SKM-1 treated with dmso at 0.1 percent for 144 hours (cell line): Measurements from ENCODE around the gene UXS1.
A peak's percentile ranks its signal among the peaks of the same experiment; 100 is the strongest.

Experiments
- DNase-seq: peaks from one replicate; lab custom pipeline; 2025; ENCODE audit not compliant: unreplicated experiment; lab: John Stamatoyannopoulos, UW

Gene UXS1

DNA sequence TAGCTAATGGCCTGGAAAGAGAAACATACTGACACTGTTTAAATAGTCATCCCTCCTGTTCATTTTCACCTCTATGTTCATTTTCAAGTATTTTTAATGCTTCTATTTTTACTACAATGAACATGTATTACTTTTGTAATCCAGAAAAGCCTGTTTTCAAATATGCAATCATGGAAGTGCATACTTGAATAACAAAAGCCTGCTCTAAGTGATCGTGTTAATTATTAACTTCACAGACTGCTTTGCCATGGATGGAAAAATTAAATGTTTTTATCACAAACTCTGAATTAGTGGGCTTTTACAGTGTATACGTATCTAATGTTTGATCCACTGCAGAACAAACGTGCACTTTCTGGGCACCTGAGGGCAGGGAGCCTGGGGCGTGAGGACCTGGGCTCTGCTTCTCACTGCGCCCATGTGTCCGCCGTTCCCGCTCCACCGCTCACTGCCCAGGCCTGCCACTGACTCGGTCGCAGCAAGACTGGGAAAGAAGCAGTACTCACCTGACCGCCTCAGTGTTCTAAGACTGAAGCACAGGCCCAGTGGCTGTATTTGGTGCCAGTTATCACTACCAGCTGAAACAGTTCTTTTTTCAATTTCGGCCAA, 80.6 kb downstream of the UXS1 start:
- DNase-seq = no peak

- no peak for DNase-seq
Measured at GRCh38 chr2:106111882-106112571, 82.1 kb downstream of the UXS1 start.

DNA sequence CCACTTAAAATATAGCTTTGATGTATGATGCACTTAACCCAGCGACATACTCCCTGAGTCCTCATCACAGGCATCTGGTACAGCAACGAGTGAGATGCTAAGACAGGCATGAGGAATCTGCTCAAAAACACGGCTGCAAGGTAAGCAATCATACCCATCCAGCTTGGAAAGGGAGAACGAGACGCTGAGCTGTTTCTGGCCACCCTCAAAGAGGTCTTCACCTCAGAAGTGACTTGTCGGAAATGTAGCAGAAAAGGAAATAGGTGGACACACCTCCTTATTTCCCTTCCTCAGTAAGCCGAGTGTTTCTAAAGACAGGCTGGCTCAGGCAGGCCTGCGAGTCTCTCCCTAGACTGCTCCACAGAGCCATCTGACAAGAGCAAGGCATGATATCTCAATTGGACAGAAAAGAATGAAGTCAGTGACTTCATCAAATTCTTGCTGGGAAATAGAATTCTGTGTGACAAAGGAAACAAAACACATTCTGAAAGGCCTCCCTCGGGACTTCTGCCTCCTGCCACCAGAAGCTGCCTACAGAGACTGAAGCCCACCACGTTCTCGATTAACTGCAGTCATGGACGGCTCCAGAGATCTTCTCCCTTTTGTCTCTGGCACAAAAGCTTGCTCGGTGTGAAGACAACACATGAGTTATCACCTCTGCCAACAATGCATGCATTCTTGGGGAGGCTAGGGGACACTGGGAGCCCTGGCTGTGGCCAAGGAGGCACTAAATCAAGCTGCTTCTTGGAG, 84.3 kb downstream of the UXS1 start:
- no peak for DNase-seq

DNA sequence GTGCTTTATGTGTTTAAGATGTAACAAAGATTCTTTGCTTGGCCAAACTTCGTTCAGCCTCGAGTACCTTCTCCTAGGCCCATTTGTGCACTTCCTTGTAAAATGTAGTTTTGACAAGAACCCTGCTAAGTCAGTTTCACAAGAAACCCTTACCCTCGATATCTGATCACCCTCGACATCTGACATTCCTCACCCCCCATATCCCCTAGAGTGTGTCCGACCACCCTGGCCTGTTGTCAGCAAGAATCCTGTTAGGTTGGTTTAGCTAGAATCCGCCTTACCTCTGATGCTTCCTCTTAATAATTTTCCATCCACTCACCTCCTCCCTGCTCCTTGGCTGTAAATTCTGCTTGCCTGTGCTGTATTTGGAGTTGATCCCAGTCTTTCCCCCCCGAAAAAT, 85.3 kb downstream of the UXS1 start:
- no peak for DNase-seq

DNA sequence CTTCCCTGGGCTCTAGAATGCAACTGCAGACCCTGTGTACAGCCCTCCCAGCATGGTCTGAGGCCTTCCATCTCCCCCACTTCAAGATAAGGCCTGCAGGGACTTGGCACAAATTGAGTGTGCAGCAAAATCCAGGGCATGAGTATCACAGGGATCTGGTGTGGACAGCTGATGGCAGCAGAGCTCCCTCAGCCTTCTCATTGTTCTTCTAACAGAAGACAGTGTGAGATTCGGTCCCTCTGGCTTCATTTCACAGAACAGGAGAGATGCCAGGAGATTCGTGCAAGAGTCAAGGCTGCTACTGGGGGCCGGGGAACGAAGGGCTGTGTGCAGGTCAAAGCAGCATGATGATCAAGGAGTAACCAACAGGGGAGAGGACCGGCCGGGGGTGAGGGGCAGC, 85.8 kb downstream of the UXS1 start:
- no peak for DNase-seq

- DNase-seq = no peak
Measured at GRCh38 chr2:106107509-106108131, 86.5 kb downstream of the UXS1 start.

GRCh38 chr2:106106622-106107508, 87.2 kb downstream of the UXS1 start:
- DNase-seq = no peak

DNA sequence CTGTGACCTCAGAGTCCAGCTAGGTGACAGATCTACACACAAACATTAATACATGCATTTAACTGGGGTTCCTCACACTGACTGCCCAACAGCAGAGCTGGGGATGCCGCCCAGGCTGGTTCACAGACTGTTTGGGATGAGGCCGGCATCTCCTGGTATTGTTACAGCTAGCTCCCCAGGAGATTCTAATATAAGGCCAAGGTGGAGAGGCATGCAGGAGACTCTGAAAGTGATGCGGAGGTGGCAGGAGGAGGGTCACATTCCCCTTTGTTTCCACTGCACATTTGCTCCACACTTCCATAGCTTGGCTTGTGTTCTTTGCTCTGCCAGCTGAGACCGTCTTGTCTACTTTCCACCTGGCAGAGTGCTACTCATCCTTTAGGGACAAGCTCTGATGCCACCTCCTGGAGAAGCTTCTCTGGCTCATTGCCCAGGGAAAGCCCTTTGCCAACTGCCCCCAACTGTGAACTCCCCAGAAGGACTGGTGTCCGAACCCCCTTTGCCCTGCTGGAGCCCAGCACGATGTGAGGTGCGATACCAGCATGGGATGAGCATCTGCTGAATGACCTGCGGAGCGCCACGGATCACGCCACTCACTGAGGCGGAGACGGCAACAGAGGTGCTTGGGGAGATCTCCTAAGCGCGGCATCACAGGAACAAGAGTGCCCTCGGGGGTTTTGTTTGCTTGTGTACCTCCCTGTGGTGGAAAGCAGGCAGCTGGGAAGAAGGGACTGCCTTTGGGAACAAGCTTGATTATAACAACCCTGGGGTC, 88.8 kb downstream of the UXS1 start:
- DNase-seq = no peak

DNA sequence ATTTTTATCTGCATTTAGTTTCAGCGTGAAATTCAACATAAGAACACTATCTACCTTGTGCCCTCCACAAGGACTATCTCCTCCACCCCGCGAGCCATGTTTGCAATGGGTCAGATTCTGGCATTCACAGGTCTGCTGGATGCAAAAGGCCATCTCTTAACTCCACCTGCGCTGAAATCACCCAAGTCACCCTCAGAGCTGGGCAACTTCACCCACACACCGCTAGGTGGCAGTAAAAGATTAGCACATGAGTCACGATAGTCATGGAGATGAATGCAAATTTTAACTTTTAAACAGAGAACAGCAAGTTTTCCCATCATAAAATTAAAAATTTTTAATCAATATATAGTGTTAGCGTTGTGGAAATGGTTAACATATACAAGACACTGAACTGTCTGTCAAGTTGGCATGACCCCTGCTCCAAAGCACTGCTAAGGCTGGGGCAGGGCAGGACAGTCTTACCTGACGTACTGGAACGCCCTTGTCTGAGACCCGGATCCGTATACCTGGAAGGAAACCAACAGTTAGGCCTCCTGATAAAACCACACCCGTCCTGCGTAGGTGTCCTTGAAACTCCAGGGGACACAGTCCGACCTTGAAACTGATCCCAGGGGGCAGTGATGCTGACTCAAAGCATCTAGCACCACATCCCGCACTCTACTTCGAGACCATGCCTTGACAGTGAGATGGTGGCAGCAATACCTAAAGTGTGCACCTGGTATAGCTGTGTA, 89.6 kb downstream of the UXS1 start:
- peak; percentile 69 for DNase-seq

- DNase-seq = no peak
Measured at GRCh38 chr2:106099691-106100090, 94.4 kb downstream of the UXS1 start.

DNA sequence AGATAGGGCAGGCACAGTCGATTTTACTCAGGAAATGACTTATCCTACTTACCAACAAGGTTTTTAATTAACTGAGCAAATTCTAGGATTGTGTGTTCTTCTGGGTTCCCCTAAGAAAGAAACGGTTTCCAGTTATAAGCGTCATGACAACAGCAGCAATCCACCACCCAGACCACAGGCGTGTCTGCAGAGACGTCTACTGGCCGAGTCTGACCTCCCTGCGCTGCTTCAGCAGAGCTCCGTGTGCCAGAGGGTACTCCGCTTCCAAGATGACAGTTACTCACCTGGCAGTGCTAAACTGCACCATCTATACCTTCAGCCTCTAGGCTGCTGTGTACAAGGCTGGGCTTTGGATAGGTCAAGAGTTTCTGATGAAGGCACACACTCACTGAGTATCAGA, 95.4 kb downstream of the UXS1 start:
- no peak for DNase-seq

DNA sequence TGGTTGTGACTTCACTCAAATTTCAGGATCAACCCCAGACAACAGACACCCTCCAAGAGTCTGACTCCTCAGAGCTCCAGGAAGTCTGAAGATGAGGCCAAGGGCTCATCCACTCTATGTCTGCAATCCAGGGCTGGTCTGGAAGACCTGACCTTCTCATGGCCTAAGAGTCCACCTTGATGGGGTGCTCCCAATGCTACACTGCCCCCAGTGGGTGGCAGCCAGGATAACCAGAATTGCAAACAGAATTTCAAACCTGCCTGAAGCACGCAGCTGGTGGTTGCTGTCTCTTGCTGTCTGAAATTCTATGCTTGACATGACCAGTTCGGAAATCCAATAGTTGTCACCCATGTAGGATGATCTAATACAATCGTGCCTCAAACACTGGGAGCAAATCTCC, 96.0 kb downstream of the UXS1 start:
- DNase-seq = no peak

DNA sequence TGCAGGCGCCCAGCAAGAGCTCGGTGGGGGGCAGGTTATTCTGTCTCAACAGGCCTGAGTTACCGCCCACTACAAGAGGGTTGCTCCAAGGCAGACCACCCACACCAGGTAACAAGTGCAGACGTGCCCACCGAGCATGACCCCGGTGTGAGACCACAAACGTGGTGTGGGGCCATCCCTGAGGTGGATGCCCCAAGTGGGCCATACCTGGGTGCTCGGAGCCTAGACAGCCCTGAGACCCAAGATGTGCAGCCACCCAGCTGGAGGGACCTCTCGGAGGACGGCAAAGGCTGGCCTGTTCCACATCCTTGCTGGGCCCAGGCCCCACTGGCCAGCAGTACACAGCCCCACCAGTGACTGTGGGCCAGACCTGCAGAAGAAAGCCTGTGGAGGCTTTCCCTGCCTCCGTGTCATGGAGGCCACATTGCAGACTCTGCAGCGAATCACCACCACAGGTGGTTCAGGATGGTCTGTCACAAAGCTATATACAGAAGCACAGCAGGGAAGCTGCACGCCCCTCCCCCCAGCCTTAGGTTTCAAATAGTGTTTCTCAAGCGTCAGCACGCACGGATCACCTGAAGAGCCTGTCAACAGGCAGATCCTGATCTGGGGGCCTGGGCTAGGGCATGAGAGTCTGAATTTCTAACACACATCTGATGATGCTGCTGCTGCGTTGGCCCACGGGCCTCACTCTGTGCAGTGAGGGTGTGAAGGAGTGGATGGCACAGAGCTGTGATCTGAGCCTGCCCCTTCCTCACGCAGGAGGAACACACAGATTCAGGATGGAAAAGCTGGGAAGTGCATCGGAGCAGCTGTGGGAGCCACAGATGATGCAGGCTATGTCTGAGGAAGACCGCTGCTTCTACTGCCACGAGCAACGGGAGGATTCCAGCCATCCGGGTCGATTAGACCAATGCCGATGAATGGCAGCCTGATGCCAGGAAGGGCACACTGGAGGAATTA, 96.8 kb downstream of the UXS1 start:
- no peak for DNase-seq

GRCh38 chr2:106096299-106097037, 97.6 kb downstream of the UXS1 start:
- no peak for DNase-seq

DNA sequence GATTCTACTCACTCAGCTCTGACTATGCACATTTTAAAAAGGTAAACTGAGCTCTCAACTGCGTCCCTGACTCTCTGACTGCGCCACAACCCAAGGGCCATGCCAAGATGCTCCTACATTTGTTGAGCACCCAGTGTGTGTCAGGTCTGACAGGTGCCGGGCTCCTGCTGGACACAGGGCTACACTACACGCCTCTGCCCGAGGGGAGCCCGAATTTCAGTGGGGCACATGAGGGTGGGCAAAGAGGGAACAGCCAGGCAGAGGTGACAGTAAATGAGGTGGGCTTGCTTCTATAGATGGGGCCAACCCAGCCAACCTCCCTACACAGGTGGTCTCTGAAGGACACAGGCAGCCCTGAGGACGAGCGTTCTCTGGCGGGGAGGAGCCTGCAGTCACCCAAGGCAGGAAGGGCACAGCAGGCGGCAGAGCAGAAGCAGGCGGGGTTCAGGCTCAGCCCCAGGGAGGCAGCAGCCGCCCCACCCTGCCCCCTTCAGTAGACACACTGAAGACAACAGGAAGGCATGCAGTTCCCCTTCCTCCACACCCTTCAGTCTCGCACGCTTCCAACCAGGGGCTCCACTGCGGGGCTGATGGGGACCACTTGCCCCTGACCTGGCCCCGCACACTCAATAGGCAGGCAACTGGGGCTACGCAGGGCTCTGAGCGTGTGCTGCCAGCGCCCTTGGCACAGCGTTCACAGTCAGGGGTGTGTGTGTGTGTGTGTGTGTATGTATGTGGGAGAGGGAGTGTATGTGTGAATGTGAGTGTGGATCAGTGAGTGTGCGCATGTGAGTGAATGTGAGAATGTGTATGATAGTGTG, 98.4 kb downstream of the UXS1 start:
- DNase-seq = no peak

DNA sequence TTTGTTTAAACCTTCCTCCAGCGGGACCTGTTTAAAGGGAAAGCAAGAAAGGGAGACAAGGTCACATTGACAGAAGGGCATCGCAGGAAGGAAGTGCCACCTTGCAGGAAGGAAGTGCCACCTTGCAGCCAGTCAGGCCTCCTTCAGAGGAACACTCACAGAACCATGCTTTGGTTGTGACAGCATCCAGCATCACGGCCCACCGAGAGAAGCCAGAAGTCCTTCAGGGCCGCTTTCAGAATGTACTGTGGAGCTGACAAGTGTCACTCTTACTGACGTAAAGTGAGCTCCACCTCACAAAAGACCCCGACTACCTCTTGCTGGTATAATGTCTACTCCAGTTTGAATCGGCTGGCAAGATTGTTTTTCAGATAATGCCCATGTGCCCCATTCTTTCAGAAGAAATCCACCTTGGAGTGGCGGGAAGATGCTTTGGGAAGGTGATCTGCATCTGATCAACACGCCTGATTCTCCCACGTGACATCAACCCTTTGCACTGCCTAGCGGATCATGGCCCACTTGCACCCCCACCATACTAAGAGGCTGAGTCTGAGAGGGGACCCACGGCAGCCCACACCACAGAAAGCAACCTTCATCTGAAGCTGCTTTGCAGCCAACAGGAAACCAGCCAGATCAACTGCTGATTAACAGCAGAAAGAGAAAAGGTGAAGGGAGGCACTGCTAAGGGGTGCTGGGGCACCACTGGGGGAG, 99.8 kb downstream of the UXS1 start:
- no peak for DNase-seq
